K562 (cell line): ENCODE results near the gene EDARADD. TPM values are rescaled to one million over a fixed set of nuclear protein-coding genes. Genes with fewer than 3 reads are reported as not detected.

ENCODE experiments used
- ATAC-seq: fragments of 200-7000 bp; cut with Tn5 transposase; 3 replicates; pipeline ENCODE4 v1.9.1; 2020; ENCODE audit warnings: moderate library complexity
- BruUV-seq: library from RNA; stranded (reverse); fragments of 400-500 nt; replicated peaks from 2 replicates; lab custom pipeline; 2021; lab: Mats Ljungman, UMichigan
- CTCF ChIA-PET: fragments of 300-600 bp; formaldehyde crosslinking; extraction: SDS; loops from one replicate; lab custom pipeline; 2021; ENCODE audit warnings: low intra/inter-chr PET ratio; lab: Yijun Ruan, JAX
- POLR2A ChIA-PET: fragments of 300-600, 350-650 bp; sonication (Branson Sonifier 250); formaldehyde crosslinking; extraction: SDS; loops from one replicate; lab custom pipeline; 2021; ENCODE audit warnings: antibody characterized with exemption, inconsistent platforms; lab: Yijun Ruan, JAX
- DNase-seq, 4 experiments: peaks; one replicate each; pipeline versions ENCODE4 v3.0.0 to v3.0.0-alpha.2; 2011 to 2018; ENCODE audit warnings: low spot score in 3 of 4, mixed read lengths in 3 of 4; ENCODE audit errors: extremely low read depth in 1 of 4
- FAIRE-seq: peaks from 2 replicates; lab custom pipeline; 2011; peaks lifted over from hg19 to GRCh38; lab: Jason Lieb, UNC
- H2AFZ ChIP-seq: 2 replicates; pipeline ENCODE4 v1.6.0; 2011; ENCODE audit warnings: low read depth, low read length, control low read depth, inconsistent platforms
- H3K27ac ChIP-seq: fragments of 200-600 bp; 3 replicates; pipeline ENCODE4 v1.8.0; 2011; ENCODE audit warnings: low read depth, mild to moderate bottlenecking, control low read depth, inconsistent platforms, low read length, moderate library complexity, mixed read lengths; ENCODE audit errors: extremely low read depth
- H3K27me3 ChIP-seq, 2 experiments: fragments of 300-600 bp in 1 of 2; 2 replicates in 1 of 2; 3 replicates in 1 of 2; pipeline versions ENCODE4 v1.6.0 to v1.8.0; 2011; ENCODE audit warnings: inconsistent platforms in 2 of 2, low read length in 2 of 2, mild to moderate bottlenecking in 1 of 2, mixed read lengths in 1 of 2, moderate library complexity in 1 of 2; ENCODE audit not compliant: control insufficient read depth in 2 of 2, insufficient read depth in 2 of 2
- H3K36me3 ChIP-seq: fragments of 300-600 bp; 3 replicates; pipeline ENCODE4 v1.8.0; 2011; ENCODE audit warnings: mild to moderate bottlenecking, low read length, inconsistent platforms; ENCODE audit not compliant: control insufficient read depth, insufficient read depth
- H3K4me1 ChIP-seq, 2 experiments: fragments of 200-600 bp in 1 of 2; replicated peaks in 1 of 2; 2 replicates in 1 of 2; 3 replicates in 1 of 2; pipeline versions ENCODE4 v1.5.1 to v1.8.0; 2011; ENCODE audit warnings: inconsistent platforms in 2 of 2, low read length in 2 of 2, mild to moderate bottlenecking in 1 of 2, mixed read lengths in 1 of 2, moderate library complexity in 1 of 2; ENCODE audit not compliant: control insufficient read depth in 2 of 2, insufficient read depth in 2 of 2
- H3K4me2 ChIP-seq: 2 replicates; pipeline ENCODE4 v1.6.1; 2011; ENCODE audit warnings: low read length, control low read depth, inconsistent platforms, mixed read lengths; ENCODE audit not compliant: insufficient read depth
- H3K4me3 ChIP-seq: fragments of 200-600 bp; sonication (generic), shearing (Covaris generic); 2 replicates; pipeline ENCODE4 v1.5.1; 2016; ENCODE audit warnings: control low read depth, inconsistent platforms
- H3K79me2 ChIP-seq: fragments of 200-600 bp; 3 replicates; pipeline ENCODE4 v1.8.0; 2011; ENCODE audit warnings: low read length, inconsistent platforms; ENCODE audit not compliant: control insufficient read depth, insufficient read depth
- H3K9ac ChIP-seq, 2 experiments: 2 replicates each; pipeline versions ENCODE4 v1.6.0 to v1.6.1; 2011; ENCODE audit warnings: low read depth in 2 of 2, low read length in 2 of 2, control low read depth in 1 of 2, inconsistent platforms in 1 of 2, mild to moderate bottlenecking in 1 of 2, mixed read lengths in 1 of 2; ENCODE audit not compliant: insufficient read depth in 1 of 2
- H3K9me1 ChIP-seq: one replicate; pipeline ENCODE4 v1.6.0; 2011; ENCODE audit warnings: inconsistent platforms, mild to moderate bottlenecking, low read length, moderate library complexity; ENCODE audit not compliant: control insufficient read depth, insufficient read depth
- H3K9me3 ChIP-seq: replicated peaks from 2 replicates; pipeline ENCODE4 v1.5.1; 2011; ENCODE audit warnings: low read depth, low read length, inconsistent platforms; ENCODE audit not compliant: control insufficient read depth, insufficient read depth
- H4K20me1 ChIP-seq: replicated peaks from 2 replicates; pipeline ENCODE4 v1.6.1; 2011; ENCODE audit warnings: low read length, inconsistent platforms, mixed read lengths; ENCODE audit not compliant: control insufficient read depth, insufficient read depth
- HNRNPK ChIP-seq: fragments of 200-400 bp; formaldehyde crosslinking; IDR thresholded peaks from one replicate; pipeline ENCODE4 v1.6.1; 2018; ENCODE audit warnings: mild to moderate bottlenecking, low read depth, low read length; ENCODE audit not compliant: poor library complexity, severe bottlenecking
- POLR2A ChIP-seq: fragments of 450-650 bp; conservative IDR thresholded peaks from 2 replicates; pipeline ENCODE4 v1.6.1; 2016
- SIX5 ChIP-seq, 2 experiments: IDR thresholded peaks; 2 replicates each; pipeline ENCODE4 v1.6.1; 2011; ENCODE audit warnings: low read length in 2 of 2, borderline replicate concordance in 1 of 2, low read depth in 1 of 2, mild to moderate bottlenecking in 1 of 2, moderate library complexity in 1 of 2; ENCODE audit not compliant: insufficient read depth in 1 of 2
- TBL1XR1 ChIP-seq, 2 experiments: IDR thresholded peaks; 2 replicates each; pipeline ENCODE4 v1.6.1; 2012; ENCODE audit warnings: improper control_type of control experiment in 2 of 2, low read length in 2 of 2, mild to moderate bottlenecking in 1 of 2
- ZNF239 ChIP-seq: fragments of 250-450 bp; sonication (Bioruptor Pico); IDR thresholded peaks from 2 replicates; pipeline ENCODE4 v1.4.0; 2020; ENCODE audit warnings: mild to moderate bottlenecking
- ZNF316 ChIP-seq: fragments of 450-650 bp; IDR thresholded peaks from 2 replicates; pipeline ENCODE4 v1.6.1; 2016
- ZNF347 ChIP-seq: fragments of 450-650 bp; formaldehyde crosslinking; IDR thresholded peaks from 2 replicates; pipeline ENCODE4 v1.4.0; 2020; ENCODE audit warnings: low read depth, mild to moderate bottlenecking, moderate library complexity
- ZNF586 ChIP-seq: fragments of 450-650 bp; formaldehyde crosslinking; conservative IDR thresholded peaks from 2 replicates; pipeline ENCODE4 v1.4.0; 2020; ENCODE audit warnings: mild to moderate bottlenecking, moderate library complexity
- ZNF695 ChIP-seq: fragments of 450-650 bp; formaldehyde crosslinking; IDR thresholded peaks from 2 replicates; pipeline ENCODE4 v1.4.0; 2020; ENCODE audit warnings: mild to moderate bottlenecking, moderate library complexity
- WGBS: fragments of 100-300 bp; shearing (Covaris generic); methylation state at CpG from one replicate; pipeline ENCODE4 v1.1.6; 2016; ENCODE audit warnings: low coverage, mixed read lengths; ENCODE audit not compliant: insufficient coverage; ENCODE audit errors: missing lambda C conversion rate; 5-methylcytosine and 5-hydroxymethylcytosine counted together
- in situ Hi-C: fragments of 300-500 bp; cut with MboI; formaldehyde crosslinking; loops from 4 replicates; pipeline ENCODE4 v1.15.0; 2018; ENCODE audit warnings: inconsistent platforms, mixed read lengths
- intact Hi-C: fragments of 100-400 bp; cut with micrococcal nuclease; formaldehyde crosslinking; loops from 2 replicates; pipeline ENCODE4 v1.14.2; 2022
- polyA plus RNA-seq, 8 experiments: library from polyadenylated mRNA; depleted of rRNA in 4 of 8; stranded (reverse) in 5 of 8; unstranded in 3 of 8; fragments of >200 nt; fragmentation: Nextera tagmentation in 2 of 8; fragmentation: Illumina TruSeq in 1 of 8; extraction: Ambion mirVana in 2 of 8; extraction: Trizol in 1 of 8; gene quantifications; 2 replicates each; pipeline versions ENCODE4 v1.2.1 to v1.2.3, GENCODE V29; 2011 to 2014; ENCODE audit warnings: inconsistent platforms in 1 of 8, missing spikeins in 1 of 8
- total RNA-seq, 7 experiments: library from RNA; depleted of rRNA in 6 of 7; stranded (reverse); fragments of >200 nt in 6 of 7; fragmentation: Illumina TruSeq in 2 of 7; extraction: Trizol in 2 of 7; gene quantifications; 2 replicates each; pipeline versions ENCODE4 v1.2.1 to v1.2.3, GENCODE V29; 2011 to 2021; ENCODE audit warnings: low replicate concordance in 1 of 7
- TF ChIP-seq, protein P1 (sequence below): IDR thresholded peaks from 2 replicates; pipeline ENCODE4 v1.6.1; 2011; ENCODE audit not compliant: insufficient read length; ENCODE audit errors: extremely low read depth
- TF ChIP-seq, protein P2 (sequence below): fragments of 450-650 bp; IDR thresholded peaks from 2 replicates; pipeline ENCODE4 v1.6.1; 2014; ENCODE audit warnings: low read depth, mild to moderate bottlenecking, moderate library complexity, borderline replicate concordance

The EDARADD gene
- total and polyA plus RNA-seq, 9 of the 15 experiments (the other 6 are each of a cell fraction or from before 2014, with no cell fraction given) = 0.46 to 32.4 (median 20.6) TPM

GRCh38 chr1:236520445-236521005 is 126.4 kb downstream of the EDARADD start:
- TF ChIP-seq, protein P1, sequence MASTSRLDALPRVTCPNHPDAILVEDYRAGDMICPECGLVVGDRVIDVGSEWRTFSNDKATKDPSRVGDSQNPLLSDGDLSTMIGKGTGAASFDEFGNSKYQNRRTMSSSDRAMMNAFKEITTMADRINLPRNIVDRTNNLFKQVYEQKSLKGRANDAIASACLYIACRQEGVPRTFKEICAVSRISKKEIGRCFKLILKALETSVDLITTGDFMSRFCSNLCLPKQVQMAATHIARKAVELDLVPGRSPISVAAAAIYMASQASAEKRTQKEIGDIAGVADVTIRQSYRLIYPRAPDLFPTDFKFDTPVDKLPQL = no peak
- no peak for TF ChIP-seq ZNF316
- TF ChIP-seq ZNF347 (CRISPR knock-in tag) = no peak
- no peak for TF ChIP-seq ZNF239 (CRISPR knock-in tag)
- TF ChIP-seq ZNF695 (CRISPR knock-in tag) = no peak
- no peak for TF ChIP-seq POLR2A
- TF ChIP-seq, protein P2, sequence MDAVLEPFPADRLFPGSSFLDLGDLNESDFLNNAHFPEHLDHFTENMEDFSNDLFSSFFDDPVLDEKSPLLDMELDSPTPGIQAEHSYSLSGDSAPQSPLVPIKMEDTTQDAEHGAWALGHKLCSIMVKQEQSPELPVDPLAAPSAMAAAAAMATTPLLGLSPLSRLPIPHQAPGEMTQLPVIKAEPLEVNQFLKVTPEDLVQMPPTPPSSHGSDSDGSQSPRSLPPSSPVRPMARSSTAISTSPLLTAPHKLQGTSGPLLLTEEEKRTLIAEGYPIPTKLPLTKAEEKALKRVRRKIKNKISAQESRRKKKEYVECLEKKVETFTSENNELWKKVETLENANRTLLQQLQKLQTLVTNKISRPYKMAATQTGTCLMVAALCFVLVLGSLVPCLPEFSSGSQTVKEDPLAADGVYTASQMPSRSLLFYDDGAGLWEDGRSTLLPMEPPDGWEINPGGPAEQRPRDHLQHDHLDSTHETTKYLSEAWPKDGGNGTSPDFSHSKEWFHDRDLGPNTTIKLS = no peak
- TF ChIP-seq HNRNPK = no peak
- TF ChIP-seq ZNF586 (CRISPR knock-in tag) = no peak
- TF ChIP-seq SIX5 (IDR thresholded peaks at IDR 0.05; ENCODE audit: borderline replicate concordance in 1 of 2, insufficient read depth in 1 of 2, low read depth in 1 of 2, low read length in 2 of 2) = no peak
- TF ChIP-seq TBL1XR1 (IDR thresholded peaks at IDR 0.05; ENCODE audit: low read length in 2 of 2) = no peak
- TF ChIP-seq, all 486 proteins: peak for 0
- Histone ChIP-seq H3K9me3 (no peaks in the 10 kb centered on the region), H3K9ac (no peak overlapping the region), H3K36me3 (no peaks in the 10 kb centered on the region), H3K4me2 (no peak overlapping the region), H3K4me1 (peaks cover 6 to 13% of the 10 kb centered on the region in 2 experiments; a peak in 4 of 5 replicates), H3K4me3 (no peak overlapping the region), H3K9me1 (no peaks in the 10 kb centered on the region), H4K20me1 (no peaks in the 10 kb centered on the region), H3K27ac (no peak overlapping the region), H2AFZ (peak overlapping the region; percentile 44; the same call in 1 of the 2 replicates), H3K79me2 (peaks cover 18% of the 10 kb centered on the region), H3K27me3 (no peaks in the 10 kb centered on the region)
- no TSS peak for BruUV-seq
- DNase-seq = no peak
- WGBS = 30% methylated on average over 4 of the region's 4 CpGs
- FAIRE-seq = no peak
- in situ Hi-C loops = no loop called here
- ChIA-PET CTCF (no interaction called here), POLR2A (interaction anchor here (0.7 to 0.9 kb wide), 2 partner anchors 18 to 470 kb away, joined by 3 to 4 read pairs; no protein-coding TSS in a partner anchor)
- no peak for ATAC-seq
- intact Hi-C loops = no loop called here
